GM19328 (cell line): ENCODE data around the gene NHLH2.

ENCODE experiments used
- ATAC-seq: cut with Tn5 transposase; IDR thresholded peaks from one replicate; pipeline ENCODE4 v1.9.1; 2021; ENCODE audit warnings: mild to moderate bottlenecking, moderate library complexity; ENCODE audit not compliant: unreplicated experiment

The NHLH2 gene

GRCh38 chr1:115840605-115841460 is at the start of gene NHLH2:
TSS of gene NHLH2 (minus strand) at chr1:115841126. CDS start at chr1:115838372, 2,754 bp downstream.
- no peak for ATAC-seq

DNA sequence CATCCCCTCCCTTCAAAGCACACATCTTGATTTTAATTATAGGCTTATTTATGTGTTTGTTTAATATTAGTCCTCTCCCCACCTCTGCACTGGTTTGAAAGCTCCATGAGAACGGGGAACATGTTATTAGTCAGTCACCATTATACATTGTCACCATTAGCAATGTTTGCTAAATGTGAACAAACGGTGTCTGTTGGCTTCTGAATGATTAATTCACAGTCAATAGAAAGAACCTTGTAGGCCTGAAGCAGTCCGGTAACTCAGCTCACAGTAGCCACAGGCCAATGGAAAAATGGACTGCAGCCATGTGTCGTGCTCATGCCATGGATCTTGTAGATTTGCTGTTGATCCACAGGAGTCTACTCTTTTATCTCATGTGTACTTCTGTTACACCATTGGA is 49.7 kb upstream of the NHLH2 start:
- ATAC-seq = no peak

- ATAC-seq = no peak
These were observed 48.0 kb upstream of the NHLH2 start for GRCh38 chr1:115888976-115889375.

- ATAC-seq = no peak
These were observed 42.3 kb upstream of the NHLH2 start for GRCh38 chr1:115882913-115883902.

- no peak for ATAC-seq
These were observed 40.2 kb upstream of the NHLH2 start for GRCh38 chr1:115880981-115881672.

DNA sequence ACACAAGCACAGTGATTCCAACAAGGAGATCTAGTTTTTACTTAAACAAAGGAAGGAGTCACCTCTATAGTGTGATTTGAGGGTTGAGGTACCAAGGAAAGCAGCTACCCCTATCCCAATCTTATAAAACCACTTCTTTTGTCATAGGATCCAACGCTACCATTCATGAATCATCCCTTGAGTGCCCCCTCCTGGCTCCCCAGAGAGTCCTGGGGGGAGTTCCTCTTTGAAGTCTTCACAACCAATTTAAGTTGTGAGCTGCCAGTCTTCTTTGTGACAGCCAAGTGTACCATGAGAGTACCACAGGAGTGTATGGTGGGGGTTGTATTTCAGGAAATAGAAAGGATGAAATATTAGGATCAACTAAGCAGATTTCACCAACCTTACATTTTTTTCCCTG is 39.1 kb upstream of the NHLH2 start:
- ATAC-seq = no peak

DNA sequence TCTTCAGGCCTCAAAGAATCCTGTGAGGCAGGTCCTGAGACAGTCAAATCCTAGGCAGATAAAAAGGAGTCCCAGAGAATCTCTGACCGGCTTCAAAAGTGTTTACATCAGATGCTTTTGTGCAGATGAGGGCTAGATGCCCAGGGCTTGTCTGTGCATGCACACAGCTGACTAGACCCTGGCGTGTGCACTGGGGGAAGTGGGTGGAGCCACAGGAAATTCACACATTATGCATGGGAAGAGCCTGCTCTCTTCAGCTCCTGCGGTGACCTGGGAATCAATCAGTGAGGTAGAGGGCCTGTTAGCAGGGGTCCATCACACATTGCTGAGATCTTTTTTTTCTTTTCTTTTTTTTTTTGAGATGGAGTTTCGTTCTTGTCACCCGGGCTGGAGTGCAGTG is 36.6 kb upstream of the NHLH2 start:
- no peak for ATAC-seq

- ATAC-seq = no peak
These were observed 34.0 kb upstream of the NHLH2 start for GRCh38 chr1:115874904-115875303.

- ATAC-seq = no peak
These were observed 33.6 kb upstream of the NHLH2 start for GRCh38 chr1:115874497-115874896.

- ATAC-seq = no peak
These were observed 32.3 kb upstream of the NHLH2 start for GRCh38 chr1:115873184-115873583.

GRCh38 chr1:115869064-115869463 is 28.1 kb upstream of the NHLH2 start:
- no peak for ATAC-seq

- no peak for ATAC-seq
These were observed 26.3 kb upstream of the NHLH2 start for GRCh38 chr1:115867216-115867615.

DNA sequence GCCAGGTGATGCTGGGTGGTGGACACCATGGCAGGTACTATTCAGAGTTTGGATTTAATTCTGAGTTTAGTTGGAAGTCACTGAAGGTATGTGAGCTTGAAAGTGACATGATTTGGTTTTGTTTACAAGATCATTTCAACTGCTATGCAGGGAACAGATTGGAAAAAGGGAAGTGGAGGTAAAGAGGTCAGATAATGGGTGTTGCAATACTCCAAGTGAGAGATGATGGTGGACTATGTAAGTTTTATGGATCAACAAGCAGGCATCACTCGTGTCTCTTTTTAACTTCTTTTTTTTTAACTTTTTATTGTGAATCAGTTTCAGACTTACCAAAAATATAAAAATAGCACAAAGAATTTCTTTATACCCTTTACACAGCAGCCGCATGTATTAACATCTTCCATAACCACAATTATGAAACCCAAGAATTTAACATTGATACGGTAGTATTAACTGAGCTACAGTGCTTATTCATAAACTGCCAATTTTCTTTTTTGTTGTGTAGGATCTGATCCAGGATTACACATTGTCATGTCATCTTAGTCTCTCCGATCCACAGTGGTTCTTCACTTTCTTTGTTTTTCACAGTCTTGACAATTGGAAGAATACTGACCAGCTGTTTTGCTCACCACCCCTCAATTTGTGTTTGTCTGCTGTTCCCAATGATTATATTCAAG is 24.9 kb upstream of the NHLH2 start:
- no peak for ATAC-seq

GRCh38 chr1:115862403-115862802 is 21.5 kb upstream of the NHLH2 start:
- no peak for ATAC-seq

DNA sequence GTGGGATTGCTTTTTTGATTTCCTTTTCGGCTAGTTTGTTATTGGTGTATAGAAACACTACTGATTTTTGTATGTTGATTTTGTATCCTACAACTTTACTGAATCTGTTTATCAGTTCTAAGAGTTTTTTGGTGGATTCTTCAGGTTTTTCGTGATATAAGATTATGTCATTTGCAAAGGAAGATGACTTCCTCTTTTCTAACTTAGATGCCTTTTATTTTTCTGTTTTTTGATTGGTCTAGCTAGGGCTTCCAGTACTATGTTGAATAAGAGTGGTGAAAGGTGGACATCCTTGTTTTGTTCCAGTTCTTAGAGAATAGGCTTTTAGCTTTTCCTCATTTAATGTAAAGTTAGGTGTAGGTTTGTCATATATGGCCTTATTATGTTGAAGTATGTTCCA is 13.1 kb upstream of the NHLH2 start:
- no peak for ATAC-seq

GRCh38 chr1:115850937-115851336 is 10.0 kb upstream of the NHLH2 start:
- no peak for ATAC-seq

- ATAC-seq = no peak
These were observed 6.9 kb upstream of the NHLH2 start for GRCh38 chr1:115847787-115848186.

- no peak for ATAC-seq
These were observed 2.0 kb upstream of the NHLH2 start for GRCh38 chr1:115842948-115843347.

- ATAC-seq = no peak
These were observed 1.2 kb downstream of the NHLH2 start for GRCh38 chr1:115839679-115840237.

- no peak for ATAC-seq
These were observed 1.8 kb downstream of the NHLH2 start for GRCh38 chr1:115839029-115839678.
